HEK293 (cell line): ENCODE results near the gene PIGZ.

Experiments used
- CTCF ChIA-PET: fragments of 350-600 bp; formaldehyde crosslinking; extraction: SDS; loops from one replicate; lab custom pipeline; 2021; ENCODE audit warnings: antibody characterized with exemption; lab: Yijun Ruan, JAX
- POLR2A ChIA-PET: fragments of 300-600 bp; formaldehyde crosslinking; extraction: SDS; loops from one replicate; lab custom pipeline; 2020; ENCODE audit warnings: antibody characterized with exemption, inconsistent platforms; lab: Yijun Ruan, JAX
- H3K27ac ChIP-seq: fragments of 200-500 bp; sonication (Bioruptor generic); 2 replicates; pipeline ENCODE4 v1.5.1; 2014; ENCODE audit warnings: low read depth, low read length, control low read depth, inconsistent platforms; ENCODE audit errors: extremely low read depth
- H3K36me3 ChIP-seq, 2 experiments: fragments of 200-500 bp in 1 of 2; sonication (Bioruptor generic) in 1 of 2; 1 replicate in 1 of 2; 2 replicates in 1 of 2; pipeline ENCODE4 v1.5.1; 2014 to 2017; ENCODE audit warnings: inconsistent platforms in 2 of 2, low read length in 2 of 2; ENCODE audit not compliant: control insufficient read depth in 2 of 2, insufficient read depth in 1 of 2
- H3K4me1 ChIP-seq: fragments of 200-500 bp; sonication (Bioruptor generic); 2 replicates; pipeline ENCODE4 v1.5.1; 2014; ENCODE audit warnings: mild to moderate bottlenecking, low read length, inconsistent platforms; ENCODE audit not compliant: control insufficient read depth, insufficient read depth
- H3K4me3 ChIP-seq: 2 replicates; pipeline ENCODE4 v1.5.1; 2011; ENCODE audit warnings: low read depth, mild to moderate bottlenecking, control low read depth, low read length, moderate library complexity
- H3K9me3 ChIP-seq: fragments of 200-500 bp; sonication (Bioruptor generic); 2 replicates; pipeline ENCODE4 v1.5.1; 2014; ENCODE audit warnings: low read depth, low read length, inconsistent platforms; ENCODE audit not compliant: control insufficient read depth, insufficient read depth
- HOXD13 ChIP-seq: sonication (generic); formaldehyde crosslinking; IDR thresholded peaks from 2 replicates; pipeline ENCODE4 v1.8.0; 2022; ENCODE audit warnings: missing genetic modification reagents, borderline replicate concordance
- ZBTB17 ChIP-seq: fragments of 450-650 bp; formaldehyde crosslinking; IDR thresholded peaks from 2 replicates; pipeline ENCODE4 v1.5.1; 2016; ENCODE audit warnings: missing biosample characterization, missing genetic modification characterization
- ZNF140 ChIP-seq: fragments of 450-650 bp; formaldehyde crosslinking; IDR thresholded peaks from 2 replicates; pipeline ENCODE4 v1.5.1; 2016; ENCODE audit warnings: missing biosample characterization, missing genetic modification characterization
- ZNF23 ChIP-seq: fragments of 450-650 bp; formaldehyde crosslinking; IDR thresholded peaks from 2 replicates; pipeline ENCODE4 v1.5.1; 2016; ENCODE audit warnings: missing biosample characterization, missing genetic modification characterization, borderline replicate concordance
- ZNF248 ChIP-seq: fragments of 450-650 bp; formaldehyde crosslinking; IDR thresholded peaks from 2 replicates; pipeline ENCODE4 v1.5.1; 2017; ENCODE audit warnings: missing biosample characterization, missing genetic modification characterization
- ZNF292 ChIP-seq: fragments of 450-650 bp; formaldehyde crosslinking; IDR thresholded peaks from 2 replicates; pipeline ENCODE4 v1.5.1; 2016; ENCODE audit warnings: low read depth, missing biosample characterization, missing genetic modification characterization, borderline replicate concordance
- ZNF302 ChIP-seq: fragments of 450-650 bp; formaldehyde crosslinking; IDR thresholded peaks from 2 replicates; pipeline ENCODE4 v1.5.1; 2016; ENCODE audit warnings: missing biosample characterization, missing genetic modification characterization, low read depth
- ZNF324 ChIP-seq: fragments of 450-650 bp; formaldehyde crosslinking; IDR thresholded peaks from 2 replicates; pipeline ENCODE4 v1.5.1; 2016; ENCODE audit warnings: missing biosample characterization, missing genetic modification characterization
- ZNF335 ChIP-seq: fragments of 450-650 bp; formaldehyde crosslinking; conservative IDR thresholded peaks from 2 replicates; pipeline ENCODE4 v1.5.1; 2016; ENCODE audit warnings: missing biosample characterization, missing genetic modification characterization
- ZNF423 ChIP-seq: fragments of 450-650 bp; formaldehyde crosslinking; IDR thresholded peaks from 2 replicates; pipeline ENCODE4 v1.5.1; 2016; ENCODE audit warnings: missing biosample characterization, missing genetic modification characterization
- ZNF426 ChIP-seq: fragments of 450-650 bp; formaldehyde crosslinking; IDR thresholded peaks from 2 replicates; pipeline ENCODE4 v1.5.1; 2017; ENCODE audit warnings: missing biosample characterization, missing genetic modification characterization, mild to moderate bottlenecking, inconsistent platforms, moderate library complexity
- ZNF555 ChIP-seq: fragments of 450-650 bp; formaldehyde crosslinking; conservative IDR thresholded peaks from 2 replicates; pipeline ENCODE4 v1.5.1; 2017; ENCODE audit warnings: missing biosample characterization, mild to moderate bottlenecking, missing genetic modification characterization, inconsistent platforms
- ZNF558 ChIP-seq: fragments of 450-650 bp; formaldehyde crosslinking; IDR thresholded peaks from 2 replicates; pipeline ENCODE4 v1.5.1; 2016; ENCODE audit warnings: missing biosample characterization, missing genetic modification characterization
- ZNF560 ChIP-seq: fragments of 450-650 bp; formaldehyde crosslinking; IDR thresholded peaks from 2 replicates; pipeline ENCODE4 v1.5.1; 2017; ENCODE audit warnings: missing biosample characterization, missing genetic modification characterization, borderline replicate concordance
- ZNF585B ChIP-seq: fragments of 450-650 bp; formaldehyde crosslinking; IDR thresholded peaks from 2 replicates; pipeline ENCODE4 v1.5.1; 2016; ENCODE audit warnings: missing biosample characterization, missing genetic modification characterization
- ZNF596 ChIP-seq: fragments of 450-650 bp; IDR thresholded peaks from 2 replicates; pipeline ENCODE4 v1.5.0; 2018; ENCODE audit warnings: missing biosample characterization, mild to moderate bottlenecking, missing genetic modification characterization, moderate library complexity
- ZNF837 ChIP-seq: fragments of 450-650 bp; formaldehyde crosslinking; IDR thresholded peaks from 2 replicates; pipeline ENCODE4 v1.5.1; 2016; ENCODE audit warnings: missing biosample characterization, missing genetic modification characterization
- ZSCAN16 ChIP-seq: fragments of 450-650 bp; formaldehyde crosslinking; IDR thresholded peaks from 2 replicates; pipeline ENCODE4 v1.5.1; 2016; ENCODE audit warnings: missing biosample characterization, missing genetic modification characterization
- TF ChIP-seq, protein P1 (sequence below): fragments of 450-650 bp; formaldehyde crosslinking; IDR thresholded peaks from 2 replicates; pipeline ENCODE4 v1.5.1; 2016; ENCODE audit warnings: missing biosample characterization, missing genetic modification characterization, borderline replicate concordance
- TF ChIP-seq, protein P2 (sequence below): fragments of 450-650 bp; formaldehyde crosslinking; IDR thresholded peaks from 2 replicates; pipeline ENCODE4 v1.5.1; 2016; ENCODE audit warnings: missing biosample characterization, missing genetic modification characterization
- TF ChIP-seq, protein P3 (sequence below): fragments of 450-650 bp; formaldehyde crosslinking; IDR thresholded peaks from 2 replicates; pipeline ENCODE4 v1.5.1; 2016; ENCODE audit warnings: missing biosample characterization, missing genetic modification characterization
- TF ChIP-seq, protein P4 (sequence below): fragments of 450-650 bp; formaldehyde crosslinking; IDR thresholded peaks from 2 replicates; pipeline ENCODE4 v1.5.1; 2016; ENCODE audit warnings: missing biosample characterization, missing genetic modification characterization

PIGZ gene

DNA sequence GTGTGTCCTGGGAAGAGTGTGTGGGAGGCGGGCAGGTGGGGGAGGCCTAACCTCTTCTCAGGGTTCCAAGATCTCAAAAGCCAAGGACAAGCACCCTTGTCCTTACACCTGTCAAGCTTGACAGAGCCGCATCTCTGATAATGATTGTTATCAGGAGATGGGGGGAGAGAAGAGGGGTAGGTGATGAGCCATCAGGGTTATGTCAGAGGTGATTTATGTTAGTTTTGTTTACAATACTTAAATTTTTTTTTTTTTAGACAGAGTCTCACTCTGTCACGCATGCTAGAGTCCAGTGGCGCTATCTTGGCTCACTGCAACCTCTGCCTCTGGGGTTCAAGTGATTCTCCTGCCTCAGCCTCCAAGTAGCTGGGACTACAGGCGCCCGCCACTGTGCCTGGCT, 18.9 kb downstream of the PIGZ start:
- Histone ChIP-seq H3K4me1 (no peaks in the 10 kb centered on the region), H3K9me3 (no peaks in the 10 kb centered on the region), H3K36me3 (no peaks in the 10 kb centered on the region)
- POLR2A ChIA-PET, result no interaction called here
- no peak for TF ChIP-seq ZNF596
- TF ChIP-seq ZNF837 (tag by site-specific recombination), result no peak
- no peak for TF ChIP-seq ZNF560 (tag by site-specific recombination)
- TF ChIP-seq ZNF423, result no peak
- TF ChIP-seq ZNF558, result no peak
- TF ChIP-seq ZNF140 (tag by site-specific recombination), result no peak
- TF ChIP-seq ZNF585B (tag by site-specific recombination), result no peak
- no peak for TF ChIP-seq ZNF248
- TF ChIP-seq ZNF292 (tag by site-specific recombination), result no peak
- TF ChIP-seq, protein P1, sequence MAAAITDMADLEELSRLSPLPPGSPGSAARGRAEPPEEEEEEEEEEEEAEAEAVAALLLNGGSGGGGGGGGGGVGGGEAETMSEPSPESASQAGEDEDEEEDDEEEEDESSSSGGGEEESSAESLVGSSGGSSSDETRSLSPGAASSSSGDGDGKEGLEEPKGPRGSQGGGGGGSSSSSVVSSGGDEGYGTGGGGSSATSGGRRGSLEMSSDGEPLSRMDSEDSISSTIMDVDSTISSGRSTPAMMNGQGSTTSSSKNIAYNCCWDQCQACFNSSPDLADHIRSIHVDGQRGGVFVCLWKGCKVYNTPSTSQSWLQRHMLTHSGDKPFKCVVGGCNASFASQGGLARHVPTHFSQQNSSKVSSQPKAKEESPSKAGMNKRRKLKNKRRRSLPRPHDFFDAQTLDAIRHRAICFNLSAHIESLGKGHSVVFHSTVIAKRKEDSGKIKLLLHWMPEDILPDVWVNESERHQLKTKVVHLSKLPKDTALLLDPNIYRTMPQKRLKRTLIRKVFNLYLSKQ (tag by site-specific recombination), result no peak
- TF ChIP-seq ZNF23 (tag by site-specific recombination), result no peak
- TF ChIP-seq ZNF426 (tag by site-specific recombination), result no peak
- TF ChIP-seq ZSCAN16 (tag by site-specific recombination), result no peak
- no peak for TF ChIP-seq ZNF555 (tag by site-specific recombination)
- TF ChIP-seq, protein P2, sequence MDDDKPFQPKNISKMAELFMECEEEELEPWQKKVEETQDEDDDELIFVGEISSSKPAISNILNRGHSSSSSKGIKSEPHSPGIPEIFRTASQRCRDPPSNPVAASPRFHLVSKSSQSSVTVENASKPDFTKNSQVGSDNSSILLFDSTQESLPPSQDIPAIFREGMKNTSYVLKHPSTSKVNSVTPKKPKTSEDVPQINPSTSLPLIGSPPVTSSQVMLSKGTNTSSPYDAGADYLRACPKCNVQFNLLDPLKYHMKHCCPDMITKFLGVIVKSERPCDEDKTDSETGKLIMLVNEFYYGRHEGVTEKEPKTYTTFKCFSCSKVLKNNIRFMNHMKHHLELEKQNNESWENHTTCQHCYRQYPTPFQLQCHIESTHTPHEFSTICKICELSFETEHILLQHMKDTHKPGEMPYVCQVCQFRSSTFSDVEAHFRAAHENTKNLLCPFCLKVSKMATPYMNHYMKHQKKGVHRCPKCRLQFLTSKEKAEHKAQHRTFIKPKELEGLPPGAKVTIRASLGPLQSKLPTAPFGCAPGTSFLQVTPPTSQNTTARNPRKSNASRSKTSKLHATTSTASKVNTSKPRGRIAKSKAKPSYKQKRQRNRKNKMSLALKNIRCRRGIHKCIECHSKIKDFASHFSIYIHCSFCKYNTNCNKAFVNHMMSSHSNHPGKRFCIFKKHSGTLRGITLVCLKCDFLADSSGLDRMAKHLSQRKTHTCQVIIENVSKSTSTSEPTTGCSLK (tag by site-specific recombination), result no peak
- TF ChIP-seq ZNF302 (tag by site-specific recombination), result no peak
- no peak for TF ChIP-seq ZNF335 (tag by site-specific recombination)
- TF ChIP-seq, protein P3, sequence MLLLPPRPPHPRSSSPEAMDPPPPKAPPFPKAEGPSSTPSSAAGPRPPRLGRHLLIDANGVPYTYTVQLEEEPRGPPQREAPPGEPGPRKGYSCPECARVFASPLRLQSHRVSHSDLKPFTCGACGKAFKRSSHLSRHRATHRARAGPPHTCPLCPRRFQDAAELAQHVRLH (tag by site-specific recombination), result no peak
- TF ChIP-seq ZNF324 (tag by site-specific recombination), result no peak
- no peak for TF ChIP-seq ZBTB17
- TF ChIP-seq, all 188 proteins: peak for 0
- CTCF ChIA-PET, result interaction anchor here (0.6 kb wide), 1 partner anchor 246 kb away, joined by 3 read pairs; no protein-coding TSS in a partner anchor
- Histone ChIP-seq H3K4me3 (no peak overlapping the region), H3K27ac (no peak overlapping the region)

DNA sequence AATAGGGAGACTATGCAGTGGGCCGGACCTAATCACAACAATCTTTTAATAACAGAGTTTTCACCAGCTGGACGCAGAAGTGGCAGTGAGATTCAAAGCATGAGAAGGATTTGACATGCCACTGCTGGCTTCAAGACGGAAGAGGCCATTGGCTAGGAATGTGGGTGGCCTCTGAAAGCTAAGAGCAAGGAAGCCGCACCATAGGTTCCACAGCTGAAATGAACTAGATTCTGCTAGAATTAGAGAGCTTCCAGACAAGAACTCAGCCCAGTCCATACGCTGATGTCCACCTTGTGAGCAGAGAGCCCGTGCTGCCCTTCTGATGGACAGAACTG, 19.4 kb downstream of the PIGZ start:
- H3K4me3 ChIP-seq, result no peak overlapping the region

More for the DNA sequence above, 19.4 kb downstream of the PIGZ start:
- Histone ChIP-seq H3K4me1 (no peaks in the 10 kb centered on the region), H3K36me3 (no peaks in the 10 kb centered on the region), H3K9me3 (no peaks in the 10 kb centered on the region), H3K27ac (no peak overlapping the region)
- CTCF ChIA-PET, result interaction anchor here (0.6 to 0.8 kb wide), 2 partner anchors 247 to 339 kb away, joined by 3 to 5 read pairs; no protein-coding TSS in a partner anchor
- TF ChIP-seq, protein P4, sequence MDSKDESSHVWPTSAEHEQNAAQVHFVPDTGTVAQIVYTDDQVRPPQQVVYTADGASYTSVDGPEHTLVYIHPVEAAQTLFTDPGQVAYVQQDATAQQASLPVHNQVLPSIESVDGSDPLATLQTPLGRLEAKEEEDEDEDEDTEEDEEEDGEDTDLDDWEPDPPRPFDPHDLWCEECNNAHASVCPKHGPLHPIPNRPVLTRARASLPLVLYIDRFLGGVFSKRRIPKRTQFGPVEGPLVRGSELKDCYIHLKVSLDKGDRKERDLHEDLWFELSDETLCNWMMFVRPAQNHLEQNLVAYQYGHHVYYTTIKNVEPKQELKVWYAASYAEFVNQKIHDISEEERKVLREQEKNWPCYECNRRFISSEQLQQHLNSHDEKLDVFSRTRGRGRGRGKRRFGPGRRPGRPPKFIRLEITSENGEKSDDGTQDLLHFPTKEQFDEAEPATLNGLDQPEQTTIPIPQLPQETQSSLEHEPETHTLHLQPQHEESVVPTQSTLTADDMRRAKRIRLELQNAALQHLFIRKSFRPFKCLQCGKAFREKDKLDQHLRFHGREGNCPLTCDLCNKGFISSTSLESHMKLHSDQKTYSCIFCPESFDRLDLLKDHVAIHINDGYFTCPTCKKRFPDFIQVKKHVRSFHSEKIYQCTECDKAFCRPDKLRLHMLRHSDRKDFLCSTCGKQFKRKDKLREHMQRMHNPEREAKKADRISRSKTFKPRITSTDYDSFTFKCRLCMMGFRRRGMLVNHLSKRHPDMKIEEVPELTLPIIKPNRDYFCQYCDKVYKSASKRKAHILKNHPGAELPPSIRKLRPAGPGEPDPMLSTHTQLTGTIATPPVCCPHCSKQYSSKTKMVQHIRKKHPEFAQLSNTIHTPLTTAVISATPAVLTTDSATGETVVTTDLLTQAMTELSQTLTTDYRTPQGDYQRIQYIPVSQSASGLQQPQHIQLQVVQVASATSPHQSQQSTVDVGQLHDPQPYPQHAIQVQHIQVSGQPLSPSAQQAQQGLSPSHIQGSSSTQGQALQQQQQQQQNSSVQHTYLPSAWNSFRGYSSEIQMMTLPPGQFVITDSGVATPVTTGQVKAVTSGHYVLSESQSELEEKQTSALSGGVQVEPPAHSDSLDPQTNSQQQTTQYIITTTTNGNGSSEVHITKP (tag by site-specific recombination), result 0 out of 2 replicates have a peak, but pooled peaks have one; percentile 15
- TF ChIP-seq HOXD13, result no peak
- POLR2A ChIA-PET, result no interaction called here
